ENCODE data around the gene LRRC8D.

The LRRC8D gene

DNA sequence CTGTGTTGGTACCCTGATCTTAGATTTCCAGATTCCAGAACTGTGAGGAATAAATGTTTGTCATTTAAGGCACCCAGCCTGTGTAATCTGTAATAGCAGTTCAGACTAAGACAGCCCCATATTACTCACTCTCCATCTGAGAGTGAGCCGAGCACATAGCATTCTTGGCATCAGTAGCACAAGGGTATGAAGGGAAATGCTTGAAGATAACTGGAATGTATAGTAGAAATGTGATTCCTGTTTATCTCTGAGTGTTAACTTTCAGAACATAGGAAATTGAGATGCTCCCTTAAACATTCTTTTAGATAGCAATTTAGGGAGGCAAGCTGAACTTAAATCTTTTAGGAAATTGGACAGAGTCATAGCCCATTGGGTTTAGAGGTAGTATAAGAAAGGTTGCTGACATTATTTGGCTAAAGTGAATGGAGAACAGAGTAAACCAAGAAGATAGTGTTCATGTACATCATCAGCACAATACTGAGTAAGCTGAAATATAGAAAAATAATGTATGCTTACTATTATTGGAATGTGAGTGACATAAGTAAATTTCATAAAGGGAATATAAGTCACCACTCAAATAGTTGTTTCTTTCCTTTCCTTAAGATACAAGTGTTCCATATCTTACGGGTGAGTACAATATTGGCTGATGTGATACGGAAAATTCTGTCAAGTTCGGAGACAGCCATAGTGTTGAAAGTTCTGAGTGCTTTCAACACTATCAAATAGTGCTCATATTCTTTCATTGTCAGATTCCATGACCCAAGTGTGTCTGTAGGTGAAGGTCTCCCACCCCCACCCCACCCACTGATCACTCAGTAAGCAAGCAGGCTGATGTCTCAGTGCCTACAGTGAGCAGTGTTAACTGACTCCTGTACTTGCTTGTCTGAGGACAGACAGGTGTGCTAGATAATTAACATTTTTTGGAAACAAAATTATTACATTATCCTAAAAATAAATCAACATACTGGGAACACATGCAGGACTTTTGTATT lies 73.7 kb downstream of the LRRC8D start:
- Mint-ChIP-seq H3K4me1 (ENCODE audit: low read depth) (peaks cover 15% of the 10 kb centered on the region), H3K27me3 (ENCODE audit: low read depth) (no peaks in the 10 kb centered on the region), H3K4me3 (no peak overlapping the region), H3K36me3 (ENCODE audit: low read depth) (peaks cover 14% of the 10 kb centered on the region), H3K27ac (no peak overlapping the region), H3K9me3 (no peaks in the 10 kb centered on the region)
- DNase-seq (ENCODE audit: low spot score), result no peak

DNA sequence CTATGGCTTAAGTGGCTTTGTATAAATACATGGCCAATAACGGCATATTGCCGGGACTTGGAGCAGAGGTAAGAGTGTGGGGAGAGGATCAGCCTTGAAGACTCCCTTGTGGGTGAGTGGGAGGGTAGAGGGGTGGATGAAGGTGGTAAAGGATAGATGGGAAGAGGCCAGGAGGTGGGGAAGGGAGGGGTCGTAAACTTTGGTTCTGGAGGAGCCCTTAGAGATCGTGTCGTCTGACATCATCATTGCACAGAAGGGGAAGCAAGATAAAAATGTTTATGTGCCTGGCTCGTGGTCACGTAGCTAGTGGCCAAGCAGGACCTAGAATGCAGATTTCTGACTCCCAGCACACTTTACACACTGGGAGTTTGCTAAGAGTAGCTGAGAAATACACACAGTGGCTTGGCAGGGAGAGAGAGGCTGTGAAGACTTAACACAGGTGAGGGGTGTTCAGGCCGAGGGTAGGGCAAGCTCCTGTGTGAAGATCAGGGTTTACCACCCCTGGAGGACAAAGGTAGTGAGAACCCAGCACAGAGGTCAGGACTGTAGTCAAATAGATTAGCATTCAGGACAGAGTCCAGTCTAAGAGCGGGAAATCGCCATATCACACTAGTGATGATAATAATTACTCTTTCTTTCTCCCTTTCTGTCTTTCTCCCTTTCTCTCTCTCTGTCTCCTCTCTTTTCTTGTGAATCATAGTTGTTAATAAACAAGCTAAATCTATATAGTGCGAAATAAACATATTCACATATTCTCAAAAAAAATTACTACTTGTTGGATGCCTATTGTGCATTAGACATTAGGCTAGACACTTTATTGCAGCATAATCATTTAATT lies 75.5 kb downstream of the LRRC8D start:
- no peaks in the 10 kb centered on the region for H3K27me3 Mint-ChIP-seq (ENCODE audit: low read depth)
- peaks cover 12% of the 10 kb centered on the region for H3K4me1 Mint-ChIP-seq (ENCODE audit: low read depth)
- no peak overlapping the region for H3K27ac Mint-ChIP-seq
- H3K9me3 Mint-ChIP-seq, result no peaks in the 10 kb centered on the region
- DNase-seq (ENCODE audit: low spot score), result no peak
- peaks cover 10% of the 10 kb centered on the region for H3K36me3 Mint-ChIP-seq (ENCODE audit: low read depth)
- no peak overlapping the region for H3K4me3 Mint-ChIP-seq

DNA sequence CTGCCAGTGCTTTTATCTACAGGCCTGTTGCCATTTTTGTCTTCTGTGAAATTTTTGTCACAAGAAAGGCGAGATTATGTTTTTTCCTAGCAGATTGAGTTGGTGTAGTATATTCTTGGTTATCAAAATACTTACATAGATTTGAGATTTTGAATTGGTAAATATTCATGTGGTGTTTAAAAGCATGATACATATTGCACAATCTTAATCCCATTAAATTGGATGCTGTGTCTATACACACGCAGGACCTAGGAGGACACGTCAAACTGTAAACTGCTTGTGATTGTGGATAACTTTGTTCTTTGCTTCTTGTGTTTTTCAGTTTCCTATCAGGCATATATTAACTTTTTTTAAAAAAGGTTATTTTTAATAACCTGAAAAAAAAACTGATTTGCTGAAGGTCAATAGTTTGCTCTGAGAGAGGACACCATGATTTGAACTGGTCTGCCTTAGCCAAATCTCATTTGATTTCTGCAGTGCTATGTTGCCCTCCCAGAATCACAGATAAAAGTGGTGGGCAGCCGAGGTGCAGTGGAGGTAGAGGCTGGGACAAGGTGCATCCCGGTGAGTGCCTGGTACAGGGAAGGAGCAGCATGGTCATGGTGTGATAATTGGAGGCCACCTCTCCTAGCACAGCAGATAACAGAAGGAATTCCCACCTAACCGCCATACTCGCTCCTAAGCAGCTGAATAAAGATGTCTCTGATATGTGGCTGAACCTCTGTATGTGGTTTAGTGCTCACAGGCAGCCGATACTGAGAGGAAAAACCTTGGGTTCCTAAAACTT lies 76.7 kb downstream of the LRRC8D start:
- H3K27ac Mint-ChIP-seq, result no peak overlapping the region
- no peaks in the 10 kb centered on the region for H3K9me3 Mint-ChIP-seq
- no peak for DNase-seq (ENCODE audit: low spot score)
- H3K27me3 Mint-ChIP-seq (ENCODE audit: low read depth), result no peaks in the 10 kb centered on the region
- peaks cover 8% of the 10 kb centered on the region for H3K4me1 Mint-ChIP-seq (ENCODE audit: low read depth)
- H3K36me3 Mint-ChIP-seq (ENCODE audit: low read depth), result peaks cover 14% of the 10 kb centered on the region
- H3K4me3 Mint-ChIP-seq, result no peak overlapping the region

DNA sequence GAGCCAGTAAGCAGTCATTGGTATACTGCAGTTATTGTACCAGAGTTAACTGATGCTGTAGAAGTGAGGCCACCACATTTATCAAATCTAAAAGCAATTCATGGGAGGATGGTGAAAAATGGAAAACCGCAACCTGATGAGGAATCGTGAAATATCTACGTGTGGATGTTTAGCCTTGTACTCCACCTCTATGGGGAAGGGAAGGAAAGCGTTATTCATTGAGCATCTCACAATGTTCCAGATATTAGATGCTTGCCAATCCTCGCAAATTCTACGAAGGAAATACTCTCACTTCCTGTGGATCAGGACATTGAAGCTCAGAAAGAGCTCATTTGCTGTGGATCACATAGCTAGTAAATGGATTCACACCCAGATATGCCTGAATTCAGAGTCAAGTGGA lies 77.3 kb downstream of the LRRC8D start:
- H3K4me3 Mint-ChIP-seq, result no peak overlapping the region
- H3K27ac Mint-ChIP-seq, result no peak overlapping the region
- H3K9me3 Mint-ChIP-seq, result no peaks in the 10 kb centered on the region
- peaks cover 14% of the 10 kb centered on the region for H3K36me3 Mint-ChIP-seq (ENCODE audit: low read depth)
- no peaks in the 10 kb centered on the region for H3K27me3 Mint-ChIP-seq (ENCODE audit: low read depth)
- no peak for DNase-seq (ENCODE audit: low spot score)
- peaks cover 8% of the 10 kb centered on the region for H3K4me1 Mint-ChIP-seq (ENCODE audit: low read depth)

DNA sequence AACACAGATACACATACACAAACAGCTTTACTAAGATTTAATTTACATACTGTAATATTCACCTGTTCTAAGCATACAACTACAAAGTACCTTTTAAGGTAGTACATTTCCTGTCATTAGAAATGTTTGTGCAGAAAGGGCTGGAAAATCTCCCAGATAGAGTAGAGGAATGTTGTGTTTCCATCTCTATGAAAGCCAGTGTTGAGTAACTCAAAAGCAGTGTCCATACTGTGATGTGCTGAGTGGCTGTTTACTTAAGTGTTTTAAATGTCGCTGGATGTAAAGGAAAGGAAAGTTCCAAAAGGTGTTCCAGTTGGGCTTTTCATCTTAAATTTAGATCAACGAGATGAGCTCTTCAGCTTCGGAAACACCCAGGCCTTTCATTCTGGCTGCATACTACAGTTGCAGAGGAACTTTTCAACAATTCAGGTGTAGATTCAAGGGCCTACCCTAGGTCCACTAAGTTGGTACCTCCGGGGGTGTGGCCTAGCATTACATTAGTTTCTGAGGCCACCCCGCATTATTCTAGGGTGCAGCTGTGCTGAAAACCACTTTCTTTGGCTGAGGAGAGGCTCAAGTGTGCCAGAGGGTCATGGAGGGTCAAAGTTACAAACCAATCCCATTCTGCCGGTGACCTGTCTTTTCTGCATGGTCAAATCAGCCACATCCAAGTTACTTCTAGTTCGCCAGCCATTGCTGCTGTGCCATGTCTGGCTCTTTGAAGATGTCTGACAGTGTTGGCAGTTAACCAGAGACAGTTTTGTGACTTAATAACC lies 78.1 kb downstream of the LRRC8D start:
- no peak overlapping the region for H3K27ac Mint-ChIP-seq
- peaks cover 14% of the 10 kb centered on the region for H3K36me3 Mint-ChIP-seq (ENCODE audit: low read depth)
- peaks cover 8% of the 10 kb centered on the region for H3K4me1 Mint-ChIP-seq (ENCODE audit: low read depth)
- no peak for DNase-seq (ENCODE audit: low spot score)
- no peak overlapping the region for H3K4me3 Mint-ChIP-seq
- no peaks in the 10 kb centered on the region for H3K9me3 Mint-ChIP-seq
- no peaks in the 10 kb centered on the region for H3K27me3 Mint-ChIP-seq (ENCODE audit: low read depth)

DNA sequence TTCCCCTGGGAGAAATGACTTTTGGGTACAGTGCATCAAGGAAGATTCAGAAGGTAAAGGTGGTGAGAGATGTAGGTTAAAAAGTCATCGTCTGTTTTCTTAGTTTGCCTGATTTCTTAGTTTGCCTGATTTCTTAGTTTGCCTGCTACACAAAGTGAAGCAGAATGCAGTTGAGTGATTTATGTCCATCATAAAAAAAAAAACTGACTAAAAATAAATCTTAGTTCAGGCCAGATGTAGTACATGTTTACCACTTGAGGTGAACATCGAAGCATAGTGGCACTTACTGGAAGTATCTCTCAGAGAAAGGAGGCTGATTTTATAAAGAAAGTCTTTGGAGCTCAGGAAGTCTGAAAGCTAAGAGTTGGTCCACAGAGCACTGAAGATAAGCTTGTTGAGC lies 79.5 kb downstream of the LRRC8D start:
- no peak for DNase-seq (ENCODE audit: low spot score)
- Mint-ChIP-seq H3K9me3 (no peaks in the 10 kb centered on the region), H3K36me3 (ENCODE audit: low read depth) (peaks cover 13% of the 10 kb centered on the region), H3K27ac (no peak overlapping the region), H3K4me3 (no peak overlapping the region), H3K4me1 (ENCODE audit: low read depth) (peaks cover 12% of the 10 kb centered on the region), H3K27me3 (ENCODE audit: low read depth) (no peaks in the 10 kb centered on the region)

DNA sequence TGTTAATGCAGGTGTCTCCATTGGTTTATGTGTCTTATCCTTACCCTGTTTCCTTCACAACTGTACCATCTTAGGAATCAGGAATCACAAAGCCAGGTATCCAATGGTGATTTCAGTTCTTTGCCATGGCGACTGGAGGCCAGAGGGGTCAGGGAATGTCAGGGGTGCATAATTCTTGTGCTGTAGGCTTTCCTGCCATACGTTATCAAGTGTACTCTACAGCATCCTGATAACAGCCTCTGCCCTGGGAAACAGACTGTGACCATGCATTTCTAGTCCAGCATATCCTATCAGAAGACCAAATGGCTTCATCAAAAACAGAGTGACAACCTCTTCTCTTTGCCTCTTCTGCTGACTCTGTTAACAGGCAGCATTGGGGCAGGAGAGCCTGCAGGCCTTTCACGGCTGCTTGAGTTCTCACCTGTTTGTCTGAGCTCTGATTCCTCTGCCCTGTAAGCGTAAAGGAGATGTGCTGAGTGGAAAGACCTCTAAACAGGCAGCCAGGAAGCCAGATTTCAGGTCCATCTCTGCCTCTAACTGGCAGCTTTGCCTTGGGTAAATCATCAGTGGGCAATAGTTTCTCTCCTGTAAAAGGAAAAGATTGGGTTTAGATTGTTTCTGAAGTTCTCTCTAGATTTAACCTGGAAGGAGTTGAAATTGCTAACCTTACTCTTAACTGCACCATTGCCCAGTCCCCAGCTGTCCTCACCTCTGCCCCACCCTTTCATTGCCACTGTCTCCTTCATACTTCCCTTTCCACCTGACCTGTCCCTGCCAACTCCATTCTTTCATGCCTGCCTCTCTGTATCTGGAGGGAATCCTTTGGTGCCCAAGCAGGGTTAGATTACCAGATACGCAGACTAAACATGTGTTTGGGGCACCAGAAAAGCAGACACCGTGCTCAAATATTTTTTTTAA lies 80.2 kb downstream of the LRRC8D start:
- H3K4me3 Mint-ChIP-seq, result no peak overlapping the region
- peaks cover 16% of the 10 kb centered on the region for H3K36me3 Mint-ChIP-seq (ENCODE audit: low read depth)
- DNase-seq (ENCODE audit: low spot score), result no peak
- no peaks in the 10 kb centered on the region for H3K27me3 Mint-ChIP-seq (ENCODE audit: low read depth)
- peaks cover 13% of the 10 kb centered on the region for H3K4me1 Mint-ChIP-seq (ENCODE audit: low read depth)
- no peak overlapping the region for H3K27ac Mint-ChIP-seq
- H3K9me3 Mint-ChIP-seq, result no peaks in the 10 kb centered on the region

DNA sequence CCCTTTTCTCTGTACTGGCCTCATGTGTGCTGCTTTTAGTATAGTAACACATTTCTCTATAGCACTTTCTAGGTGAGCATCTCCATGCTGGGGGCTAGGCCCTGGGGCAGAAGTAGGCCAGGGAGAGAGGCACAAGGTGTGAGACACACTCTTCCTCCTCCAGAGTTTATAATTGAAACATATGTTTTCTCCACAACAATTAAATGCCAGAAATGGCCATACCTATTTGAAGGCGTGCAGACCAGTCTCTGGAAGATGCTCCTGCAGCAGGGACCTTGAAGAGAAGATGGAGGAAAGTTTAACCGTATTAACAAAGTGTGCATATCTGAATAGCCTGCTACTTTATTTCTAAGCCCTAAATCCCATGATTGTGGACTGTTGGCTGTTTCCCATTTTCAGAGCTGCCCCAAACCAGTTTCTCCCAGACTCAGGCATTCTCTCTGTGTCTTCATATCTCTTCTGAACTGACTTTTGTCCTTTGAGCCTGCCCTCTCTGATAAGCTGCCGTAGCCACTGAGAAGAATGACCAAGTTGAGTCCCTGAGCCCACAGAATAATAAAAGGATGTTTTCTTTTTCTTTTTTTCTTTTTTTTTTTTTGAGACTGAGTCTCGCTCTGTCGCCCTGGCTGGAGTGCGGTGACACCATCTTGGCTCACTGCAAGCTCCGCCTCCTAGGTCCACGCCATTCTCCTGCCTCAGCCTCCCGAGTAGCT lies 81.3 kb downstream of the LRRC8D start:
- Mint-ChIP-seq H3K9me3 (no peaks in the 10 kb centered on the region), H3K36me3 (ENCODE audit: low read depth) (peaks cover 18% of the 10 kb centered on the region), H3K4me1 (ENCODE audit: low read depth) (peaks cover 21% of the 10 kb centered on the region), H3K4me3 (no peak overlapping the region), H3K27ac (peak overlapping the region; percentile 29), H3K27me3 (ENCODE audit: low read depth) (no peaks in the 10 kb centered on the region)
- no peak for DNase-seq (ENCODE audit: low spot score)

DNA sequence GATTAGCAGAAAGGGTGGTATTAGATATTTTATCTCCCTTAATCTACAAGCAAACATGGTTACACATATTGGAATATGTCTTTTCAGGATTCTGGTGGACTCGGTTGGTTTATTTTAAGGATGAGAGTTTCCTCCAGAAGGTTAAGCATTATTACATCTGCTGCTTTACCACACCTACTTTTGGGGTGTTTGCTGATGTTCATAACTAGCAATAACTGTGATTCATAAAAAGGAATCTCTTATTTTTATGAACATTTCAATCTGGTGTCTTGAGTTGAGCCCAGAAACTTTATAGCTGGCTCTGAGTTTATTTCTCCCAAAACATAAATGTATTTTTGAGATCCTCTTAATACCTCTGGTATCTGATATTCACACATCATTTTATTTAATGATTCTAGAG lies 82.7 kb downstream of the LRRC8D start:
- no peak for DNase-seq (ENCODE audit: low spot score)
- Mint-ChIP-seq H3K27me3 (ENCODE audit: low read depth) (no peaks in the 10 kb centered on the region), H3K4me1 (ENCODE audit: low read depth) (peaks cover 34% of the 10 kb centered on the region), H3K4me3 (no peak overlapping the region), H3K27ac (no peak overlapping the region), H3K9me3 (no peaks in the 10 kb centered on the region), H3K36me3 (ENCODE audit: low read depth) (peaks cover 18% of the 10 kb centered on the region)

DNA sequence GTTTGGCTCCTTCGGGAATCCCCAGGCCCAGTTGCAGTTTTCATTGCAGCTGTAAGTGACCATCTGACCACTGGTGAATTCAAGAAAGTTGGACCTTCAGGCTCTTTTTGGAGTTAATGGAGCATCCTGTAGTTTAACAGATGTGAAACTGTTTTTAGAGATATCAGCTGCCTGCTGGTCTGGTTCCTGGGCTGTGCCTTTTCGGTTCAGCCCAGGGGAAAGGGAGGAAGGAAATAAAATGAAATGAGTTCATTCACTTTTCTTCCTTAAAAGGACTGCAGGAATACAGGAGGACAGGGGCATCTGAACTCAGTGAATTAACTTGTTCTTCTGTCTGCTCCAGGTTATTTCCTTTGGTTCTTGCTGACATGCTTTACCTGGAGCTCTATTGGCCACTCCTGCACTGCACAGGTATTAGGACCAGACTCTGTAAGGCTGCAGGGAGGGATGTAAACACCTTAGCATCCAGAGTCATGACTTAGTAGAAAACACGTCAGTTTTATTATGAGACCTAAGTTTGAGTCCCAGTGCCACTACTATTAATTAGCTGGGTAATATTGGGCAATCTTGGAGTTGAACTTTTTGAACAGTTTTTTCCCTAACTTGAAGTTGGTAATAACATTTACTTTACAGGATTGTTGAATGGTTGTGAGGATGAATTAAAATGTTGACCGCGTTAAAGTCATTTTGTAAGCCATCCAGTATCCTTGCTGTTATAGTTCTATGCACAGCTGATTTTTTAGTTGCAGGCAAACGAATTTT lies 83.6 kb downstream of the LRRC8D start:
- peaks cover 42% of the 10 kb centered on the region for H3K4me1 Mint-ChIP-seq (ENCODE audit: low read depth)
- H3K27me3 Mint-ChIP-seq (ENCODE audit: low read depth), result no peaks in the 10 kb centered on the region
- no peak overlapping the region for H3K4me3 Mint-ChIP-seq
- H3K9me3 Mint-ChIP-seq, result no peaks in the 10 kb centered on the region
- peaks cover 16% of the 10 kb centered on the region for H3K36me3 Mint-ChIP-seq (ENCODE audit: low read depth)
- no peak overlapping the region for H3K27ac Mint-ChIP-seq
- no peak for DNase-seq (ENCODE audit: low spot score)

DNA sequence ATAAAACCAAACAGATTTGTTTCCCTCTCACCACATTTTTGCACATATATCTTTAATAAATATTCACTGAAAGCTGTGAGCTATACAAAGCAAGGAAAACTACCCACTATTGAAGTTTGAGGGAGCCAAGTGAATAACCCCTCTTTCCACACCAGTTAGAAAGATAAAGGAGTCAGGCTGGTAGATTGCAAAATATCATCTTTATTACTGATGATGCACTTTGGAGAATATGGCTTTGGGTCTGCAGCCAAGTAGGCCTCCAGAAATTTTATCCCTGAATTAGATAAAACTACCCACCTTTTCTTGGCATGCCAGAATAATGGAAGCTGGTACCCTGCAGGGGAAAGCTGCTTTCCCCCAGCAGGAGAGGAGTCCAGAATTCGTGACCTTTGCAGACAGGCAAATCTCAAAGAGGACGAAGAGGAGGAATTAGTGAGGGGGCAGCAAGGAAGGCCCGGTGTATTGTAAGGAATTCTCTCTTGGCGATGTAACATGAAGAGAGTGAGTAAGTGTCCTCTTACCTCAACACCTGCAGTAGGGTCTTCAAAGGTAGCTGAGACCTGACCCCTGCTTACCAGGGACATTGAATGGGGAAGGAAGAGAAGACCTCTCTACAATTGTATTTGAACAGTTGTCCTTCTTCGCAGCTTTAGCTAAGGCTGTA lies 84.7 kb downstream of the LRRC8D start:
- H3K27ac Mint-ChIP-seq, result peak overlapping the region; percentile 59
- H3K9me3 Mint-ChIP-seq, result no peaks in the 10 kb centered on the region
- no peak overlapping the region for H3K4me3 Mint-ChIP-seq
- no peaks in the 10 kb centered on the region for H3K27me3 Mint-ChIP-seq (ENCODE audit: low read depth)
- no peak for DNase-seq (ENCODE audit: low spot score)
- peaks cover 16% of the 10 kb centered on the region for H3K36me3 Mint-ChIP-seq (ENCODE audit: low read depth)
- peaks cover 37% of the 10 kb centered on the region for H3K4me1 Mint-ChIP-seq (ENCODE audit: low read depth)

Measured in T-helper 2 cell treated with Interferon-gamma antibody and Interleukin-4, amounts not matched to agents 5 μg/mL and 100 μg/mL, for 36 hours (primary cell).